SH-SY5Y (cell line): ENCODE results near the gene CLIC6.

ENCODE experiments used
- GATA2 ChIP-seq: IDR thresholded peaks from 2 replicates; pipeline ENCODE4 v1.6.1; 2011; ENCODE audit warnings: mild to moderate bottlenecking, low read depth, low read length
- GATA3 ChIP-seq: IDR thresholded peaks from 2 replicates; pipeline ENCODE4 v1.6.1; 2011; ENCODE audit warnings: low read depth, mild to moderate bottlenecking, low read length, moderate library complexity

GRCh38 chr21:34724131-34724856, 55.5 kb downstream of the CLIC6 start:
- TF ChIP-seq GATA3: no peak
- no peak for TF ChIP-seq GATA2
